Kidney (tissue), 14 donors: Measurements from ENCODE around the gene CHTF8. TPM values are rescaled to one million over a fixed set of nuclear protein-coding genes. Genes with fewer than 3 reads are reported as not detected.

Source experiments
- DNase-seq, 5 donors: peaks; one replicate each; pipeline ENCODE4 v3.0.0-alpha.2; 2013 to 2020
- FAIRE-seq: peaks from 2 replicates; lab custom pipeline; 2012; peaks lifted over from hg19 to GRCh38; lab: Jason Lieb, UNC
- H3K27ac ChIP-seq, 2 donors: one replicate each; pipeline ENCODE4 v1.7.0; 2013; ENCODE audit warnings: low read depth in 2 of 2, low read length in 2 of 2, inconsistent platforms in 1 of 2
- H3K27me3 ChIP-seq: one replicate; pipeline ENCODE4 v1.7.1; 2013; ENCODE audit warnings: low read length, inconsistent platforms; ENCODE audit not compliant: control insufficient read depth, insufficient read depth
- H3K36me3 ChIP-seq, 3 donors: one replicate each; pipeline versions ENCODE4 v1.7.0 to v1.7.1; 2013; ENCODE audit warnings: low read length in 3 of 3, control low read depth in 1 of 3, inconsistent platforms in 1 of 3; ENCODE audit not compliant: insufficient read depth in 3 of 3, control insufficient read depth in 2 of 3
- H3K4me1 ChIP-seq, 3 donors: one replicate each; pipeline versions ENCODE4 v1.7.0 to v1.7.1; 2013; ENCODE audit warnings: low read length in 3 of 3, inconsistent platforms in 1 of 3, low read depth in 1 of 3; ENCODE audit not compliant: control insufficient read depth in 2 of 3, insufficient read depth in 2 of 3
- H3K4me3 ChIP-seq, 3 donors: one replicate each; pipeline versions ENCODE4 v1.7.0 to v1.8.1; 2013; ENCODE audit warnings: low read length in 3 of 3, control low read depth in 1 of 3, inconsistent platforms in 1 of 3
- H3K9ac ChIP-seq, 3 donors: one replicate each; pipeline versions ENCODE4 v1.7.0 to v1.7.1; 2013; ENCODE audit warnings: low read length in 3 of 3, control low read depth in 1 of 3, inconsistent platforms in 1 of 3
- H3K9me3 ChIP-seq, 3 donors: one replicate each; pipeline versions ENCODE4 v1.7.0 to v1.7.1; 2013; ENCODE audit warnings: low read length in 3 of 3, control low read depth in 1 of 3, inconsistent platforms in 1 of 3; ENCODE audit not compliant: control insufficient read depth in 2 of 3, insufficient read depth in 1 of 3
- CTCF ChIP-seq: IDR thresholded peaks from 3 replicates; pipeline ENCODE4 v1.5.1; 2012; ENCODE audit warnings: mild to moderate bottlenecking, moderate library complexity, borderline replicate concordance; ENCODE audit not compliant: insufficient read depth; ENCODE audit errors: extremely low read depth
- intact Hi-C: fragments of 100-400 bp; cut with DNase I; formaldehyde crosslinking; loops from one replicate; pipeline ENCODE4 v1.11.1; 2022
- polyA plus RNA-seq: library from polyadenylated mRNA; stranded (reverse); fragments of 350-450 nt; fragmentation: Illumina TruSeq; extraction: RNeasy Lipid Tissue Mini Kit (QIAGEN cat#74804); gene quantifications from one replicate; pipeline ENCODE4 v1.2.3, GENCODE V29; 2014; ENCODE audit warnings: low read depth, low replicate concordance; ENCODE audit not compliant: insufficient read depth
- total RNA-seq: library from RNA; stranded (reverse); fragmentation: NEBNext Ultra II Directional; extraction: Animal tissue kit (Norgen Biotek cat#: 25700); gene quantifications from one replicate; pipeline ENCODE4 v1.2.1, GENCODE V29; 2021
- donor health status: control.
- donor health status: control.
- donor health status: control.
- donor health status: control.
- donor health status: control.
- donor health status: DM: yes; HTN: yes; CAD: no.
- donor health status: Normal renal cell carcinoma (clear cell type).

The CHTF8 gene
- total and polyA plus RNA-seq, 2 donors from 2014 or later: 124 to 163 TPM

DNA sequence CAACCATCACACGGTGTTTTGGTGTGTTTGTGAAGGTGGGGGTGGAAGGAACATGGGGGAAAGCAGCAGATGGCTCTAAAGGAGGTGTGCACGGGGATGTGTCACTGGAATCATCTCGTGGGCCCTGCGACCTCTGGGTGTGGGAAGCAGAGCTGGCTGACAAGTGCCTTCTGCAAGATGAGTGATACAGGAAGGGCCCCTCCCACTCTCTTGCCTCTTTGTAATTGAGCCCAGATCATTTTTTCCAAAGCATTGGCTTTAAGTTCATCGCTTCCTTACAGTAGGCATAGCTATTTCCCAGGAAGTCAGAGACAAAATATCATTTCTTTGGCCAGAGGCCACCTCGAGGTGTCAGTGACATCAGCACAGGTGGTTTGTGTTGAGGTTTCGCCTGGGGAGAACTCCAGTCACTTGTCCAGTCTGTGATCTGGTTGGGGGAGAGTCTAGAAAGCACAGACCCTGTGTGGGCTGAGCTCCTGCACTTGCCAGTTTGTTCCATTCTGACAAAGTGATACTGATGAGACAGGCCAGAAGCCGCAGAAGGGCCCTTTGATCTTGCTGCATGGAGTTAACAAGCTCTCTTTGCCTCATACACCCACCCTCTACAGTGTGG is 33.9 kb upstream of the CHTF8 start:
- no peaks in the 10 kb centered on the region for H3K4me1 ChIP-seq
- no peak overlapping the region for H3K9ac ChIP-seq
- TF ChIP-seq CTCF: no peak
- peaks cover 4 to 47% (median 38%) of the 10 kb centered on the region in 3 donors for H3K36me3 ChIP-seq
- H3K27ac ChIP-seq: no peak overlapping the region
- H3K27me3 ChIP-seq: no peaks in the 10 kb centered on the region
- peak in 3 of 5 donors; percentile 25 to 49 (median 49) for DNase-seq
- H3K9me3 ChIP-seq: no peaks in the 10 kb centered on the region
- intact Hi-C loops: no loop called here
- FAIRE-seq: no peak
- no peak overlapping the region for H3K4me3 ChIP-seq

- no peaks in the 10 kb centered on the region for H3K27me3 ChIP-seq
- H3K36me3 ChIP-seq: peaks cover 9 to 52% (median 44%) of the 10 kb centered on the region in 3 donors
- intact Hi-C loops: no loop called here
- FAIRE-seq (no peak), DNase-seq (no peak)
- no peak overlapping the region for H3K9ac ChIP-seq
- H3K4me1 ChIP-seq: no peaks in the 10 kb centered on the region
- no peak overlapping the region for H3K27ac ChIP-seq
- H3K9me3 ChIP-seq: no peaks in the 10 kb centered on the region
- no peak for TF ChIP-seq CTCF
- H3K4me3 ChIP-seq: no peak overlapping the region
These were observed 33.2 kb upstream of the CHTF8 start for GRCh38 chr16:69165584-69165983.

DNA sequence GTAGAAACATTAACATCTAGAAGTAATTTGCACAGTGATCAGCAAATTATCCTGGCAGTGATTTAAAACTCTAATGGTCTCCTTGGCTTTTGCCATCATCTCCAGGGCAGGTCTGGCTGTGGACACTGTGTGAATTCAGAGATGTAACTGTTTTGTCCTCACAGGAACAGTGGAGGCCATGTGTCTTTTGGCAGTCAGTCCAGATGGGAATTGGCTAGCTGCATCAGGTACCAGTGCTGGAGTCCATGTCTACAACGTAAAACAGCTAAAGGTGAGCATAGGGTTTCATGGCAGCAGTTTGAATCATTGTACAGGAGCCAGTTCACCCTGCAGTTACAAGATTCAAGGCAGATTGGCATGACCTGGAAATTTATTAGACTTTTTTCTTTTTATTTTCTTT is 27.8 kb upstream of the CHTF8 start:
- FAIRE-seq (no peak), DNase-seq (no peak)
- no peaks in the 10 kb centered on the region for H3K27me3 ChIP-seq
- intact Hi-C loops: no loop called here
- H3K27ac ChIP-seq: no peak overlapping the region
- H3K9ac ChIP-seq: no peak overlapping the region
- no peaks in the 10 kb centered on the region for H3K4me1 ChIP-seq
- TF ChIP-seq CTCF: no peak
- no peak overlapping the region for H3K4me3 ChIP-seq
- peaks cover 12 to 51% (median 36%) of the 10 kb centered on the region in 3 donors for H3K36me3 ChIP-seq
- H3K9me3 ChIP-seq: no peaks in the 10 kb centered on the region

DNA sequence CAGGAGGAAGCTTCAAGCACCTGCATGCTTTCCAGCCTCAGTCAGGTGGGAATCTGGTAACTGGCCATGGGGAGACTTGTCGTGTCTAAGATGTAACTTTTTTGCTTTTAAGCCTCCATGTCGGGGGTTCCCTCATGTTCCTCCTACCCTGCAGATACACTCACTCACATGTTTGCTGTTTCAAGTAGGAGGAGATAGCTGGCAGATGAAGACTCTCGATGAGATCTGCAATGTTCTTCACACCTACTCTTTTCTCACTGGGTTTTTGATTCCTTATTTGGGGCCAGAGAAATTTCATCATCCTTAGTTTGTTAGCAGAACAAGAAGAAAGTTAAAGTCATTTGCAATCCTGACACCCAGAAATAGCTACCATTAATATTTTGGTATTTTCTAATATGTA is 24.8 kb upstream of the CHTF8 start:
- H3K36me3 ChIP-seq: peaks cover 11 to 56% (median 43%) of the 10 kb centered on the region in 3 donors
- intact Hi-C loops: no loop called here
- no peak overlapping the region for H3K27ac ChIP-seq
- no peaks in the 10 kb centered on the region for H3K4me1 ChIP-seq
- no peaks in the 10 kb centered on the region for H3K9me3 ChIP-seq
- no peaks in the 10 kb centered on the region for H3K27me3 ChIP-seq
- no peak overlapping the region for H3K4me3 ChIP-seq
- TF ChIP-seq CTCF: no peak
- H3K9ac ChIP-seq: no peak overlapping the region
- no peak for FAIRE-seq
- no peak for DNase-seq
